ENCODE measurements around the gene TAS1R3. TPM values are rescaled to one million over a fixed set of nuclear protein-coding genes. Genes with fewer than 3 reads are reported as not detected.

Gene TAS1R3
- total RNA-seq, 2 experiments from 2014 or later, result 0.99 to 1.1 TPM

DNA sequence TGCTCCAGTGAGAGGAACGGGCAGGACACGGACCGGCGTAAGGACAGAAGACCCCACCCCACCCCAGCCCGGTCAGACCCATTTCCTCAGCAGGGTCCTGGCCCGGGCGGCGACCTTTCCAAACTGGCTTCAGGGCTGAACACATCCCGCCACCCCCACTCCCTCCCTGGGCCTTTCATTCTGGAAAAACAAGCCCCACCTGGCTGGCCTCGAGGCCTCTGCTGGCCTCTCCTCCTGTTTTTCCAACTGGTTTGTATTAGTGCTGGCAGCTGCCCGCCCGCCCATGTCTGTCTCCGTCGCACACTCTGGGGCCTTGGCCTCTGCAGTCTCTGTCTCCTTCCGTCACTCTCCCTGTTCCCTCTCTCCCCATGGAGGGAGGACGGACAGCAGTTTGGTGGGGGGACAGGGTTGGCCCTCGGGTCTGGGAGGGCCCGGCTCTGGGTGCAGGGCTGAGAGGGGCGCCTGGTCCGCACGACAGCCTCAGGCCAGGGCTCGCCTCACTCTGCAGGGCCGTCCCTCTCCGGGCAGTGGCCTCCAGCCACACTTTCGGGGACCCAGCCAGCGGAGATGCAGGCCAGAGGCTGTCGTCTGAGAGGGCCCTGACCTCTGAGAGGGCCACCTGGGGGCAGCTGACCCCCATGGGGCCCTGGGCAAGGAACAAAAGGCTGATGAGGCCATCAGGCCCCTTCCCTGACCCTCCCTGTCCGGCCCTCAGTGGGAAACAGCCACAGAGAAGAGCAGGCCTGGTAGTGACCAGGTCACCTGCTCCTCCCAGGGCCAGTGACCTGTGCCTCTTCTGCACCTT is 28.8 kb downstream of the TAS1R3 start:
- H3K27ac ChIP-seq (ENCODE audit: low read depth, low read length, poor library complexity, severe bottlenecking), result no peak overlapping the region
- H2AFZ ChIP-seq (ENCODE audit: low read length), result no peak overlapping the region
- ChIA-PET CTCF (ENCODE audit: unreplicated experiment) (no interaction called here), POLR2A (no interaction called here)
- no peak overlapping the region for H3K4me3 ChIP-seq (ENCODE audit: low read depth, low read length, poor library complexity, severe bottlenecking)
- no peaks in the 10 kb centered on the region for H3K9me2 ChIP-seq (ENCODE audit: insufficient read depth, low read length)
- H3K79me2 ChIP-seq (ENCODE audit: insufficient read depth, low read depth, low read length), result no peaks in the 10 kb centered on the region
- H3K4me1 ChIP-seq (ENCODE audit: insufficient read depth, low read length, poor library complexity, severe bottlenecking), result no peaks in the 10 kb centered on the region
- H4K20me1 ChIP-seq (ENCODE audit: insufficient read depth, low read length), result no peaks in the 10 kb centered on the region
- TF ChIP-seq EZH2phosphoT487 (IDR thresholded peaks at IDR 0.05; ENCODE audit: borderline replicate concordance, low read depth, low read length), result no peak
- TF ChIP-seq, protein P1, sequence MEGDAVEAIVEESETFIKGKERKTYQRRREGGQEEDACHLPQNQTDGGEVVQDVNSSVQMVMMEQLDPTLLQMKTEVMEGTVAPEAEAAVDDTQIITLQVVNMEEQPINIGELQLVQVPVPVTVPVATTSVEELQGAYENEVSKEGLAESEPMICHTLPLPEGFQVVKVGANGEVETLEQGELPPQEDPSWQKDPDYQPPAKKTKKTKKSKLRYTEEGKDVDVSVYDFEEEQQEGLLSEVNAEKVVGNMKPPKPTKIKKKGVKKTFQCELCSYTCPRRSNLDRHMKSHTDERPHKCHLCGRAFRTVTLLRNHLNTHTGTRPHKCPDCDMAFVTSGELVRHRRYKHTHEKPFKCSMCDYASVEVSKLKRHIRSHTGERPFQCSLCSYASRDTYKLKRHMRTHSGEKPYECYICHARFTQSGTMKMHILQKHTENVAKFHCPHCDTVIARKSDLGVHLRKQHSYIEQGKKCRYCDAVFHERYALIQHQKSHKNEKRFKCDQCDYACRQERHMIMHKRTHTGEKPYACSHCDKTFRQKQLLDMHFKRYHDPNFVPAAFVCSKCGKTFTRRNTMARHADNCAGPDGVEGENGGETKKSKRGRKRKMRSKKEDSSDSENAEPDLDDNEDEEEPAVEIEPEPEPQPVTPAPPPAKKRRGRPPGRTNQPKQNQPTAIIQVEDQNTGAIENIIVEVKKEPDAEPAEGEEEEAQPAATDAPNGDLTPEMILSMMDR (conservative IDR thresholded peaks at IDR 0.05; ENCODE audit: low read length), result no peak
- BruUV-seq (replicated peaks), result no TSS peak
- DNase-seq (ENCODE audit: low spot score), result no peak
- intact Hi-C loops (cut with micrococcal nuclease; ENCODE audit: unreplicated experiment), result no loop called here
- H3K9me3 ChIP-seq (ENCODE audit: low read length), result no peaks in the 10 kb centered on the region
- no peak overlapping the region for H3K4me2 ChIP-seq (ENCODE audit: low read length)
- no peaks in the 10 kb centered on the region for H3K36me3 ChIP-seq (ENCODE audit: insufficient read depth, low read length)

DNA sequence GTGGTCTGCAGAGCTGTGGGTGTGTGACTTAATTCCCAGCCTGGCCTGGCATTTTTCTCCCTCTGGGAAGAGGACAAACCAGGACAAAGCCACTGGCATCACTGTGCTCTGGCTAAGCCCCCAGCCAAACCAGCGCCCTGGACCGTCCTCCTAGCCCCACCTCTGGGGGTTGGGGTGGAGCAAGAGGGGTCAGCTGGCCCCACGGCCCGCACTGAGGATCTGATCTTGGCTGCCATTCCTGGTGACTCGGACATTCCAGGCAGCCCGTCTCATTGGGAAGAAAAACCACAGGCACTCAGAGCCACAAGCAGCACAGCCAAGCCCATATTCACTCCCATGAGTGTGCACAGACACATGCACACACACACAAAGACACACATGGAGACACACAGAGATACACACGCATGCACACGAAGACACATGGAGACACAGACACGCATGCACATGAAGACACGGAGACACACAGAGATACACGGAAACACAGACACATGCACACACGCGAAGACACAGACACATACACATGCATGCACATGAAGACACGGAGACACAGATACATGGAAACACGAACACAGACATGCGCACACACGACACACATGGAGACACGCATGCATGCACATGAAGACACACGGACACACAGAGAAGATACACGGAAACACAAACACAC is 29.6 kb downstream of the TAS1R3 start:
- Histone ChIP-seq H3K4me2 (ENCODE audit: low read length) (no peak overlapping the region), H4K20me1 (ENCODE audit: insufficient read depth, low read length) (no peaks in the 10 kb centered on the region), H3K27ac (ENCODE audit: low read depth, low read length, poor library complexity, severe bottlenecking) (no peak overlapping the region), H3K79me2 (ENCODE audit: insufficient read depth, low read depth, low read length) (no peaks in the 10 kb centered on the region), H3K9me2 (ENCODE audit: insufficient read depth, low read length) (no peaks in the 10 kb centered on the region), H3K4me1 (ENCODE audit: insufficient read depth, low read length, poor library complexity, severe bottlenecking) (no peaks in the 10 kb centered on the region), H3K36me3 (ENCODE audit: insufficient read depth, low read length) (no peaks in the 10 kb centered on the region), H2AFZ (ENCODE audit: low read length) (no peak overlapping the region), H3K4me3 (ENCODE audit: low read depth, low read length, poor library complexity, severe bottlenecking) (no peak overlapping the region), H3K9me3 (ENCODE audit: low read length) (no peaks in the 10 kb centered on the region)
- TF ChIP-seq, protein P1 (conservative IDR thresholded peaks at IDR 0.05; ENCODE audit: low read length), result no peak
- no peak for TF ChIP-seq EZH2phosphoT487 (IDR thresholded peaks at IDR 0.05; ENCODE audit: borderline replicate concordance, low read depth, low read length)
- DNase-seq (ENCODE audit: low spot score), result no peak
- CTCF ChIA-PET (ENCODE audit: unreplicated experiment), result no interaction called here
- BruUV-seq (replicated peaks), result no TSS peak
- POLR2A ChIA-PET, result no interaction called here
- intact Hi-C loops (cut with micrococcal nuclease; ENCODE audit: unreplicated experiment), result no loop called here

Data from OCI-LY7 (cell line).